HS-5 (cell line): ENCODE data around the gene DGKD.

Experiments
- DNase-seq: peaks from one replicate; pipeline ENCODE4 v3.0.0-alpha.2; 2012; ENCODE audit warnings: low read depth

DGKD gene

GRCh38 chr2:233428438-233428837, 74.1 kb downstream of the DGKD start:
- DNase-seq = no peak

DNA sequence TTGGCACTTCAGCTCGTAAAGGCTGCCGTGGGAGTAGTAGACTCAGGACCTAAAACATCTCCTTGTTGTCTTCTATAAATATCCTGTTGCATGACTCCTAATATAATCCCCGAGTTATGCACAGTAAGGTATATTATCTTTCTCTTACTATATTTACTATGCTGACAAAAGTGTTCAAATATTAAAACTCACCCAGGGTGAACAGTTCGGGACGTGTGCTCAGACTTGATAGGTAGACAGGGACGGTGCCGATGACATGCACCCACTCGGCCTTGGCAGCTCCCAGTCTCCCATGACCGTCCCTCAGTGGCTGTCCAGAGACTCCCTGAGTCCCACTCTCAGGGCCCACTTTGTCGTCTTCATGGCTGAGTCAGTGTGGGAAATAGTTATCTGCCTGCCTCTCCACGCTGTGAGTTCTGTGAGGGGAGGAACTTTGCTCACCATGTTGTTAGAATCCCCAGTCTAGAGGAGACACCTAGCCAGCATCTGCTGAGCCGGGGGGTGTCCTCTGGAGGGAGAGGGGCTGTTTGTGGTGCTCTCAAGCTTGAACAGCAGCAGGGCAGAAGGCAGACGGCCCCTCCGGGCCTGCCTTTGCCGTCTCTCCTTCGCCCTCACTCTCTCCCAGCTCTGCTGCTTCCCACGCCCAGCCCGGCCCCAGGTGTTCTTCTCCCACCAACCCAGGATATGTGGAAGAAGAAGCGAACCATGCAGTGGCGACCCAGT, 75.0 kb downstream of the DGKD start:
- no peak for DNase-seq

- DNase-seq = peak; percentile 65
Measured at GRCh38 chr2:233430081-233430480, 75.8 kb downstream of the DGKD start.

DNA sequence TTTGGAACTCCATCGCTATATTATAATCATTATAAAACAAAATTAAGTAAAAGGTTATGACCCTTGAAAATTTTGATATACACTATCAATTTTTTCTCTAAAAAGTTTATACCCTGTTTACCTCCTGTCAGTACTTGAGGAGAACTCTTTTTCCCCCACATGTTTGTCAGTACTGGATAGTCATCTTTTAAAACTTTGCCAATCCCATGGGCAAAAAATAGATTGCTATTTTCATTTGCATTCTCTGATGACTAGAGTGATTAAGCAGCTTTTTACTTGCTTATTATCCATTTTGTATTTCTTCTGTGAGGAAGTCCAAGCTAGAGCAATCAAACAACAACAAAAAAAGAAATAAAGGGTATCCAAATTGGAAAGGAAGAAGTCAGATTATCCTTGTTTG, 76.4 kb downstream of the DGKD start:
- DNase-seq = no peak

DNA sequence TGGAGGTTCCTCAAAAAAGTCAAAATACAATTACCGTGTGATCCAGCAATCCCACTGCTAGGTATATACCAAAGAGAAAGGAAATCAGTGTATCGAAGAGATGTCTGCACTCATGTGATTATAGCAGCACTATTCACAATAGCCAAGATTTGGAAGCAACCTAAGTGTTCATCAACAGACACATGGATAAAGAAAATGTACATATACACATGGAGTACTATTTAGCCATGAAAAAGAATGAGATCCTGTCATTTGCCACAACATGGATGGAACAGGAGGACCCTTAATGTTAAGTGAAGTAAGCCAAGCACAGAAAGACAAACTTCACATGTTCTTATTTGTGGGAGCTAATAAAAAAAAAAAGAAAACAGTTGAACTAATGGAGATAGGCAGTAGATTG, 78.7 kb downstream of the DGKD start:
- no peak for DNase-seq

DNA sequence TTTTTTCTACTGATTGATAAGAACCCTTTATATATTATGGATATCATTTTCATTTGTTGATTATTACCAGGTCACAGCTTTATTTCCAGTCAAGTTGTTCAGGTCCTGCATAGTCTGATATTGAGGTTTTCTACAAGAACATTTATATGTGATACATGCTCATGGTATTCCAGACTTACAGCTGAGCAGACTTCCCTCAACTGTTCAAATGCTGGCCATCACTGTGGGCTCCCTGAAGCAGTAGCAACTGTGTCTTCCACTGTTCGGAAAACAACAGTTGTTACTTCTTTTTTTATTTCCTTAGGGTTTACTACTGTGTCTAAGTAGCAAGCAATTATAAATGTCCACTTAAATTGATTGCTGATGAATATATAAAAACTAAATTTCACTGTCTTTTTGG, 79.5 kb downstream of the DGKD start:
- no peak for DNase-seq

- DNase-seq = no peak
Measured at GRCh38 chr2:233434666-233435330, 80.5 kb downstream of the DGKD start.

DNA sequence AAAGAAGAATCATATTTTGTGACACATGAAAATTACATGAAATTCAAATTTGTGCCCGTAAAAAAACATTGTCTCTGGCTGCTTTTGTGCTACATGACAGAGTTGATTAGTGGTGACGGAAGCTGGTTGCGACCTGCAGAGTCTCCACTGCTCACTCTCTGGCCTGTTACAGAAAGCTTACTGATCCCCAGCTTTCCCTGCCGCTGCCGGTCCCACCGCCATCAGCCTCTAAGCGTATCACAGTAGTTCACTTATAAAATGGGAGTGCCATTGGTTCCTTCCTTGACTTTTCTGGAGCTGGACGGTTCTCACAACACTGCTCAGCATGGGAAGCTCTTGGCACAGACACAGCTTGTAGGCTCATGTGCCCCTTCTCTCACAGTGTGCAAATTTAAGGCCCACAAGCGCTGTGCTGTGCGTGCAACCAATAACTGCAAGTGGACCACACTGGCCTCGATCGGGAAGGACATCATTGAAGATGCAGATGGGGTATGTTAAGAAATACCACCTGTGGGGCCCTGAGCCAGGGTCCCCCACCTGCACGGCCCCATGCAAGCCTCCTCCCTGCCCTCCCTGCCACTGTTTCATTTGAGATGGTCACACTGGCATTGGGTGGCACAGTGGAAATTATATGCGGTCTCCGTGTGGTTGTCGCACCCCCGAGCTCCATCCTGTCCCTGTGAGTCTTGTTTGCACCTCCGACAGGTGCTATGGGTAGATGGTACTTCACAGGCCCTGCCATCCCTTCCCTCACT, 81.3 kb downstream of the DGKD start:
- DNase-seq = no peak

- no peak for DNase-seq
Measured at GRCh38 chr2:233436191-233436581, 81.9 kb downstream of the DGKD start.

DNA sequence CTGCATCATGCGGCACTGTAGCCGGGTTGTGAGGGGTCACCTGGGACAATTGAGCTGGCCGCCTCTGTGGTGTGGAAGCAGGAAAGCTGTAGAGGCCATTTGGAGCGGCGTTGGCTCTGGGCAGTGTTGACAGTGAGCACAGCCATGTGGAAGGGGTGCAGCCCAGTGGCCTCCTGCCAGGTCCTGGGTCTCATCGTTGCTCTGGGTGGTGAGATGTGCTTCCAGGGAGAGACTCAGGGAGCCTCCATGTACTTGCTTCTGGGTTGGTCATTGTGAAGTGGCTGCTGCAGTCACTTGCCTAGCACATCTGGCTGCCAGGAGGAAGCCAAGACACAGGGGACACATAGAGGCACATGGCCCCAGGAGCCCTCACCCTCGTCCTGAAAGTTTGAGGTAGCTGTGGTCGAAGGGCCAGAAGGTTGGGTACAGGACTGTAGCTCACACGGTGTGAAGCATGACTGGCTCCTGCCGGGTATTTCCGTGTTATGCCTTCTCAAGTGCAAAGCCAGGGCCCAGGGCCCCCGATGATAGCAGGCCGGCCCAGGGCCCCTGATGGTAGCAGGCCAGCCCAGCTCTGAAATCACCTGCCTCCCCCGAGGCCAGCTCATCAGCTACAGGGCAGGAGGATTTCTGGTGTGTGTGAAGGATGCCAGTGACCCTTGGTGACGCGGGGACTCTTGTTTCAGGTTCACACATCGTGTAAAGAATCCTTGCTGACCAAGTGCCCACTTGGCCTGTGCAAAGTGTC, 82.6 kb downstream of the DGKD start:
- no peak for DNase-seq

DNA sequence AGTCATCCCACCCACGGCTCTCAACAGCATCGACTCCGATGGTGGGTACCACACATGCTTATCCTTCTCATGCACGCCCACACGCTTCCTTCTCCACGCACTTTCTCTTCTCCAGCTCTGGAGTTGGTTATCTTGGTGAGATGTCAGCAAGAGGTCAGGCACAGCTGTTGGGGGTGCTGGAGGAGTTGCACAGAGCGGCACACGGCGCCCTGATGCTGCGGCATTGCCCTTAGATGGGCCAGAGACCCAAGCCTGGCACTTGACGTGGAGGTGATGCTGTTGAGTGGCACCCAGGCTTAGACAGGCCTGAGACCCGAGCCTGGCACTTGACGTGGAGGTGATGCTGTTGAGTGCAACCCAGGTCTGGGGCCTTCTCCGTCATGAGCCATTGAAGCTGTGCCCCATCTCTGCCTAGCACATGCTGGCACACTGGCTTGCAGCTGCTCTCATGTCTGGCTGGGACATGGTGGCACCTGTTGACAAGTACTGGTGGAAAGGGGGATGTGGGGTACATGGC, 83.2 kb downstream of the DGKD start:
- DNase-seq = no peak

DNA sequence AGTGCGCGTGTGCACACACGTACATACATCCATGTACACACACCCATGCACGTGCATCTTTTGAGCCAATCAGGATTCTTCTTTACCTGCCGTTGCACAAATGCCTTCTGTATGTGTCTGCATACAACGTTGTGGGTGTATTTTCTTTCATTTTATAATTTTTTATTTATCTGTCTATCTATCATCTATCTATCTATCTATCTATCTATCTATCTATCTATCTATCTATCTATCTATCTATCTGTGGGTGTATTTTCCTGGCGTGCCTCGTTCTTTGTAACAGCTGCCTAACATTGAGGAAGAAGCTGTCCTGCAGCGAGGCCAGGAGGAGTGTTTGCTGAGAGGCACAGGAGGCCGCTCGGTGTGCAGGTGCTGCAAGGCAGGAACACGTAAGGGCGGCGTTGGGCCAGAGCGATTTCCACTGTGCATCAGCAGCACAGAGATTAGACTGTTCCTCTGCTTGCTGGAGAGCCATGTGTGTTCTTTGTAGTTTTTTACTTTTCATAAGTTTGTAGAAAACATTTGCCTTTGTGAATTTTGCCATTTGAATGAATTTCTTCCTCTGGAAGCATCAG, 84.4 kb downstream of the DGKD start:
- DNase-seq = no peak

- no peak for DNase-seq
Measured at GRCh38 chr2:233439191-233439590, 84.9 kb downstream of the DGKD start.

- DNase-seq = no peak
Measured at GRCh38 chr2:233440314-233440713, 86.0 kb downstream of the DGKD start.

- DNase-seq = no peak
Measured at GRCh38 chr2:233440714-233441113, 86.4 kb downstream of the DGKD start.

DNA sequence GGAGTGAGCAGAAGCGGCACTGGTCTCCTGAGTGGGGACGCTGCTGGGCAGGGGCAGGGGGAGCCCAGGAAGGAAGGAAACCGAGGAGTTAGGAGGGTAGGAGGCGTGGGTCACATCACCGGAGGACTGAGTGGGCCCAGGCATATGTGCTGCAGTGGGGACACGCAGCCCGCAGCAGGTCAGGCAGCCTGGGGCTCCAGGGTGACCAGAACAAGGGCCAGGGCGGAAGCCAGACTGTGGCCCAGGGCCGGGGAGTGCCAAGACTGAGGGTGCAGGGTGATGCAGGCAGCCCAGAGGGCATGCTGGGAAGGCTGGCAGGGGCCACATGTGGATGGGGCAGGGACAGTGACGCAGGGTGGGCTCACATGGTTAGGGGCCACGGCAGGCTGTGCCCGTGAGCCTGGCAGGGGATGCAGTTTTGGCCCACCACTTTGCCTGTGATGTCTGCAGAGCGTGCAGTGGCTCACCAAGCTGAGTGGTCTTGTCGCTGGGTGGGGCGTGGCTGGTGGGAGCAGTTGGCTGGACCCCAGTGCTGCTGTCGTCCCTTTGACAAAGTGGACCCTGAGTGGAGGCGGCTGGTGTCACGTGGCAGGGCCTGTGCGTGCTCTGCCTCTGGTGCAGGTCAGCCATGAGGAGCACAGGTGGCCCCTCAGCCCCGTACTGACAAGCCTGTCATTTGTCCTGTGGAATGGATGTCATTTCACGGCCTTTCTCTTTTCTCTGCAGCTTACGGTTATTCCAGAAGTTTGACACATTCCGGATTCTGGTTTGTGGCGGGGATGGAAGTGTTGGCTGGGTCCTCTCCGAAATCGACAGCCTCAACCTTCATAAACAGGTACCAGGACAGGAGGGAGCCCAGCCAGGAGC, 87.1 kb downstream of the DGKD start:
- DNase-seq = no peak

GRCh38 chr2:233442028-233442310, 87.7 kb downstream of the DGKD start:
- no peak for DNase-seq

GRCh38 chr2:233443511-233444183, 89.4 kb downstream of the DGKD start:
- no peak for DNase-seq

DNA sequence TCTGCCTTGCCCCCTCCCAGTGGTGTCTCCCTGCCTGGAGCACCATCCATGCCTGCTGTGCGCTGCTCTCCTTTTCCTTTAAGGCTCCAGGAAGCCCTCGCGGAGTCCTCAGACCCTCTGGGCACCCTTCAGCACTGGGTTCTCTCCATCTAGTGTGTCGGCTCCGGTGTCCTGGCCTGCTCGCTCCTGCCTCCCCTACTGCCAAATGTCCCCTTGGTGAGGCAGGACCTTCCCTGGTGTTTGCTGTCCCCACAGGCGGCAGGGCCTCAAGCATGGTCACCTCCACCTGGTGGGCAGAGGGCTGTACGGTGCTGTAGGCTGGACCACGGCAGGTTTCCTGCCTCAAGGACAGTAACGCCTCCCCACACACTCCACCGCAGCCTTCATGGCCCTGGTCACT, 90.2 kb downstream of the DGKD start:
- DNase-seq = no peak

- no peak for DNase-seq
Measured at GRCh38 chr2:233445152-233445830, 91.0 kb downstream of the DGKD start.
